Erythroblast (primary cell): Measurements from ENCODE around the gene ANKRD13D.

Experiments used
- GATA1 ChIP-seq: IDR thresholded peaks from 2 replicates; pipeline ENCODE4 v1.6.1; 2011; ENCODE audit warnings: low read depth, mild to moderate bottlenecking, control low read depth, low read length, moderate library complexity
- POLR2A ChIP-seq: IDR thresholded peaks from 2 replicates; pipeline ENCODE4 v1.6.1; 2011; ENCODE audit warnings: mild to moderate bottlenecking, low read length

- no peak for TF ChIP-seq POLR2A
- TF ChIP-seq GATA1: no peak
These were observed 43.1 kb downstream of the ANKRD13D start for GRCh38 chr11:67332081-67332691.
